Activated CD4-positive, alpha-beta T cell treated with anti-CD3 and anti-CD28 coated beads, Interleukin-2, Interleukin-4, amounts not matched to agents 100 ng/mL and 50 ng/mL, durations not matched to agents 16 hours and 8 hours (primary cell): Measurements from ENCODE around the gene ZBTB1.
"Not testable (repeated sequence)": the region's sequence is repeated elsewhere in the genome, so short reads cannot be mapped to it uniquely, and the experiment has no call there.

ENCODE experiments used
- DNase-seq: peaks from one replicate; pipeline ENCODE4 v3.0.0-alpha.2; 2020; ENCODE audit warnings: low spot score

Gene ZBTB1

DNA sequence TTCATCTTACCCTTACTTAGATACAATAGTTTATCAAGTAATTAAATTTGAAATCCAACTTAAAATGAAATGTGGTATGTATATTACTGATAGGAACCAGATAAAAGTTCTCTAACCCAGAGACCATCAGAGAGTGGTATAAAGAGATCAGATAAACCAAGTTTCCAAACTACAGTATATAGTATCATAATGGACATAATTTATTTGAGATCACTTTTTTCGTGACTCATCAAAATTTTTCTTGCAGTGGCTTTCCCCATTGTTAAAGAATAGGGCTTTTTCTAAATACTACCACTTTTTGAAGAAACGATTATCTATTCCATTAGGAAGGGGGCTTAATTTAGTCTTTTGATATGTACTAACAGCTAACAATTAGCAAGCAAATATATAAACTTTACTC lies 20.8 kb downstream of the ZBTB1 start:
- DNase-seq = no peak

GRCh38 chr14:64531567-64531966 lies 27.0 kb downstream of the ZBTB1 start:
- DNase-seq = no peak

DNA sequence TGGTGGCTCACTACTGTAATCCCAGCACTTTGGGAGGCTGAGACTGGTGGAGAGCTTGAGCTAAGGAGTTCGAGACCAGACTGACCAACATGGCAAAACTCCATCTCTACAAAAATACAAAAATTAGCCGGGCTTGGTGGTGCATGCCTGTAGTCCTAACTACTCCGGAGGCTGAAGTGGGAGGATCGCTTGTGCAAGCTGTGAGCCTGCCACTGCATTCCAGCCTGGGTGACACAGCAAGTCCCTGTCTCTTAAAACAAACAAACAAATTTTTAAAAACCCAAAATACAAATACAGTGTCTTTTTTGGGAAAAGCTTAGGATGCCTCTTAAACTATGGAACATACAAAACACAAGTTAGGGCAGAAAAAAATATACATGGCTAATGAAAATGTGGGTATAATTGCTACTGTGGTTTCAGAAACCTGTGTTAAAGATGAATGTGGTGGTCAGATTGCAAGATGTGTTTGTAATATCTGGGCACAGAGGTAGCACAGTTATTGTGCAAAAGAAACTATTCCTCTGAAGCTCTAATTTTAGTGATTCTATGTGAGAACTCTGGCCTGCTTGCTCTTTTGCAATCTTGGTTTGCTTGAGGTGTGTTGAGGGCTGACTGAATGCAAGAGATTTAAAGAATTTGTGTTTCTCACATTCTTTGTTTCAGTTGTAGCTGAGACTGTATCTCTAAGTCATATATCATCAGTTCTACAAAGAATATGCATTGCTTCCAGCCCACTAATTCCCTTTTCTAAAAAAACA lies 32.1 kb downstream of the ZBTB1 start:
- DNase-seq = no peak

DNA sequence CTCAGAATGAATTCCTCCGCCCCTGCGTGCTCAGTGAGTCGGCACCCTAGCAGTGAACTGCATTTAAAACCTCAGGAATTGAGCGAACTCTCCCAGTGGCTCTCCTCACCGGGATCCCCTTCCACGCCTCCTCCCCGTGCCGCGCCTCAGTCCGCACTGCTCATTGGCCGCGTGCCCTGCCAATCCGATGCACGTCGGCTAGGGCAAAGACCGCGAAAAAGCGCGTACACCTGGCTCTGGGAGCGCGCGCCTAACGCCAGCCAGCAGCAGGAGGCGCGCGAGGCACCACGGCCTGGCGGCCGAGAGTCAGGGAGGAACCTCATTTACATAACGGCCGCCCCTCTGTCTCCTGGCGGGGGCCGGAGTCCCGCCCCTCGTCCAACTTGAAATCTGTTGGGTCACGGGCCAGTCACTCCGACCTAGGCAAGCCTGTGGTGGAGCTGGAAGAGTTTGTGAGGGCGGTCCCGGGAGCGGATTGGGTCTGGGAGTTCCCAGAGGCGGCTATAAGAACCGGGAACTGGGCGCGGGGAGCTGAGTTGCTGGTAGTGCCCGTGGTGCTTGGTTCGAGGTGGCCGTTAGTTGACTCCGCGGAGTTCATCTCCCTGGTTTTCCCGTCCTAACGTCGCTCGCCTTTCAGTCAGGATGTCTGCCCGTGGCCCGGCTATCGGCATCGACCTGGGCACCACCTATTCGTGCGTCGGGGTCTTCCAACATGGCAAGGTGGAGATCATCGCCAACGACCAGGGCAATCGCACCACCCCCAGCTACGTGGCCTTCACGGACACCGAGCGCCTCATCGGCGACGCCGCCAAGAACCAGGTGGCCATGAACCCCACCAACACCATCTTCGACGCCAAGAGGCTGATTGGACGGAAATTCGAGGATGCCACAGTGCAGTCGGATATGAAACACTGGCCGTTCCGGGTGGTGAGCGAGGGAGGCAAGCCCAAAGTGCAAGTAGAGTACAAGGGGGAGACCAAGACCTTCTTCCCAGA lies 35.9 kb downstream of the ZBTB1 start, which contains the start of gene HSPA2:
HSPA2 (plus strand) TSS at position 534 of the 995 bp plus-strand sequence; CDS start at position 643, 109 bp downstream.
- peak; percentile 97 for DNase-seq

- no peak for DNase-seq
Observed at GRCh38 chr14:64541261-64541971, 36.8 kb downstream of the ZBTB1 start.

DNA sequence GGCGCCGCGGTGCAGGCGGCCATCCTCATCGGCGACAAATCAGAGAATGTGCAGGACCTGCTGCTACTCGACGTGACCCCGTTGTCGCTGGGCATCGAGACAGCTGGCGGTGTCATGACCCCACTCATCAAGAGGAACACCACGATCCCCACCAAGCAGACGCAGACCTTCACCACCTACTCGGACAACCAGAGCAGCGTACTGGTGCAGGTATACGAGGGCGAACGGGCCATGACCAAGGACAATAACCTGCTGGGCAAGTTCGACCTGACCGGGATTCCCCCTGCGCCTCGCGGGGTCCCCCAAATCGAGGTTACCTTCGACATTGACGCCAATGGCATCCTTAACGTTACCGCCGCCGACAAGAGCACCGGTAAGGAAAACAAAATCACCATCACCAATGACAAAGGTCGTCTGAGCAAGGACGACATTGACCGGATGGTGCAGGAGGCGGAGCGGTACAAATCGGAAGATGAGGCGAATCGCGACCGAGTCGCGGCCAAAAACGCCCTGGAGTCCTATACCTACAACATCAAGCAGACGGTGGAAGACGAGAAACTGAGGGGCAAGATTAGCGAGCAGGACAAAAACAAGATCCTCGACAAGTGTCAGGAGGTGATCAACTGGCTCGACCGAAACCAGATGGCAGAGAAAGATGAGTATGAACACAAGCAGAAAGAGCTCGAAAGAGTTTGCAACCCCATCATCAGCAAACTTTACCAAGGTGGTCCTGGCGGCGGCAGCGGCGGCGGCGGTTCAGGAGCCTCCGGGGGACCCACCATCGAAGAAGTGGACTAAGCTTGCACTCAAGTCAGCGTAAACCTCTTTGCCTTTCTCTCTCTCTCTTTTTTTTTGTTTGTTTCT lies 37.6 kb downstream of the ZBTB1 start:
- no peak for DNase-seq

DNA sequence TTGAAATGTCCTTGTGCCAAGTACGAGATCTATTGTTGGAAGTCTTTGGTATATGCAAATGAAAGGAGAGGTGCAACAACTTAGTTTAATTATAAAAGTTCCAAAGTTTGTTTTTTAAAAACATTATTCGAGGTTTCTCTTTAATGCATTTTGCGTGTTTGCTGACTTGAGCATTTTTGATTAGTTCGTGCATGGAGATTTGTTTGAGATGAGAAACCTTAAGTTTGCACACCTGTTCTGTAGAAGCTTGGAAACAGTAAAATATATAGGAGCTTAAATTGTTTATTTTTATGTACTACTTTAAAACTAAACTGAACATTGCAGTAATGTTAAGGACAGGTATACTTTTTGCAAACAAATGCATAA lies 38.2 kb downstream of the ZBTB1 start:
- DNase-seq = no peak

DNA sequence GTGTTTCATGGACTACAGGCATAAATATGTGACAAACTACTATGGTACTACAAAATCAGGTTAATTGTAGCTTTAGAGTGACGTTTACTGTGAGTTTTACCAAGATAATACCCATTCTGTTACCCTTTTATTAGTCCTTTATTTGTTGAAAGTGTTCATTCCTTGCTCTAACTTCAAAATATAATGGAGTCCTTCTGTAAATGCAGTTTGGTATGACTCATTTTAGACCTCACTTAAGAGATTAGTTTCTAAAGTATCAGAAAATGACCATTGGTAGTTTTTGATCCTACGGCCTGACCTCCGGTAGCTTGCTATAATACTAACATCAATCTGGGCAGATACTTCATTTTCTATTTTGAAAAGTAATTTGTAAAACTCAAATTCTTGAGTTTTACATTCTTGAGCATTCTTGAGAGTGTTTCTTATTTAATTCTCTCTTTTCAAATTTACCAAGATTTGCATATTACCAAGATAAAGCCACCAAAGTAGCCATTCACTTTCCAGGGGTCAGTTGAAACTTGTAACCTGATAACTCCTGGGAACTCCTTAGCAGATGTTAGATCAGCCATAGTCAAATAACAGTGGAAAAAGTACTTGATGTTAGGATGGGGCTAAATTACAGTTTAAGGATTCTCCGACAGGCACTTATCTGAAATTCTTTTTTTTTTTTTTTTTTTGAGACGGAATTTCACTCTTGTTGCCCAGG lies 40.2 kb downstream of the ZBTB1 start:
- DNase-seq = no peak

DNA sequence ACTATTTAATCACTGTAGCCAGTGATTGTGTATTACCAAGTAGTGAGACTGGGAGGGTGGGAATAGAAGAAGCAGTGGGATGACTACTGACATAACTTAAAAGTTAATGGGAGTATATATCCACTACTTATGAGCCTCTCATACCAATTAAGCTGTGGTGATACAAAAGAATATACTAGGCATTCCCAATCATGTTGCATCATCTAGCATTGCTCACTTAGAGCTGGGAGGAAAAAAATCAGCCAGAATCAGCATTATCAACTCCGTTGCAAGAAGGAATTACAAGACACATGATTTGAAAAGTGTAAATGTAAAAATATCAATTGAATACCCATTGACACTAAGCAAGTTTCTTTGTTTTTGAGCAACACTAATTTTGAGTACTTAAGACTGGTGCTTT lies 44.4 kb downstream of the ZBTB1 start:
- no peak for DNase-seq

DNA sequence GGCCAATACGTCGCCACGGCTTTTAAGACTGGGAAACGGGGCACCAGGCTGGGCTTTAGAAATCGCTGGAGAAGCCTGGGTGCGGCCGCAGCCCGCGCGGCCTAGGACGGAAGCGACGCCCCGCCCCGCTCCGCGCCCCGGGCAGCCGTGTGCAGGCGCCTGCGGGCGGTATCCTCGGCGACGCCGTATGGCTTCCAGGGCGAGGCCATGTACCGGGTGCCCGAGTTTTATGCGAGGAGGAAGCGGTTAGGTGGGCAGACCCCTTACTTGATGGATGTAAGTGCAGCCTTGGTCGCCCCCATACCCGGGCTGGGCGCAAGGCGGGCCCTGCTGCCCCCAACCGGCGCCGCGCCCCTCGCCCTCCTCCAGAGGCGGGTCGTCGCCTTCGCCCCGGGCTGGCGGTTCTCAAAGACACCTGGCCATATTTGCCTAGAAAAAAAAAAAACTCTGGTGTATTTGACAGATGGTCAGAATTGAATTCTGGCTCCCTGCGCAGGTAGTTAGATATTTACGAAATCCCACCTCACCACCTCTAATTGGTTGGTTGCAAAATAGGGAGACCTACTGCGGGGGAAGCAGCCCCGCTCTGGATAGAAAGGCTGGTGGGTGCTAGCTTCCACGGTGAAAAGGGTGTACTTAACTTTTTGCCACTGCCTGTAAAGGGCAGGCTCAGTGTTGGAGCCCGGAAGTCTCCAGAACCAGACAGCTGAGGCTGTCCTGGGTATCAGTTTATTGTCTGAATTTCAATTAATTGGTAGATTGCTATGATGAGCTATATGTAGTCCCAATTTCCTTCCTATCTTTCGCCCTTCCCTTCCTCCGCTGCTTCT lies 45.4 kb downstream of the ZBTB1 start, which contains the start of gene PPP1R36:
PPP1R36 (plus strand) TSS at position 171 of the 830 bp plus-strand sequence; CDS start at position 208, 37 bp downstream.
- DNase-seq = peak; percentile 14

DNA sequence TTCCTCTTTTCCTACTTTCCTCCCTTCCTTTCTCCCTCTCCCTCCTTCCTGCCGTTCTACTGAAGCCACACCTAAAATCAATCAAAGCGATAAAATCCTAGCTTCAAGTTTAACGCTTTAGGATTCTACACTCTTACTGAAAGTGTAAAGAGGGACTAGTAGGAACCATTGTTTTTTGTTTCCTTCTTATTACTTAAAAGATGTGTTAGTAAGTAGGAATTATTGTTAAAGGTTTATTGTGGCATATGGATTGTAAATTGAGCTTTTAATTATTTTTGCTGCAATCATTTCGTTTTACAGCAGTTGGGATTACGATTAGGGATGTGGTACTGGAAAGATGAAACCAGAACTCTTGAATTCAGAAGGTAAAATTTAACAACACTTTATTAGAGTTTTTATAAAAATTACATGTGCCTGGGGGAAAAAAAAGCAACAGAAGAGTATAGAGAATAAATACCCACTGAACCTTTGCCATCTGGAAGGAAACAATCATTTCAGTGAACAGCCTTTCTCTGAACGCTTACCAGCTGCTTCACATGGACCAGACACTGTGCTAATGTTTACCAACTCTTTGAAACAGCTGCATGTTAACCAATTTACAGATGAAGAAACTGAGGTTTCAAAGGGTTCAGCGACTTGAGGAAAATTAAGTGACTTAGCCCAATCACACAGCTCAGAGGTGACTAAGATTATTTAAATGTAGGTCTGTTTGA lies 46.2 kb downstream of the ZBTB1 start:
- DNase-seq = no peak

DNA sequence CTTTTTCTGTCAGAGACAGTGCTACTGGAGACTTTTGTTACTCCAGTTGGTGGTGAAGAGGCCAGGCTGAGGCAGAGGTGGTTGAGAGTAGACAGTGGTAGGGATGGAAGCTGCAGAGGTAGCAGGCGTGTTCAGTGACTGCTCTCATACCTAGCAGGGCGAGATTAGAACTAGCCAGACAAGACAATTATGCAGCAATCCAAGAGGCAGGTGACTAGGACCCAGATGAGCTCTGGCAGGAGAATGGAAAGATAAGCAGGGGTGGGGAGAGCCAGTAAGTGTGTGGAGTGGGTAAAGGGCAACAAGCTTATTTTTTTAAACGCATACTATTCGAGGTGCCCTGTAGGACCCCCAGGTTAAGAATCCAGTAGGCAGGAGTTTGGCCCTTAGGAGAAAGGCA lies 50.0 kb downstream of the ZBTB1 start:
- DNase-seq = no peak

GRCh38 chr14:64556526-64556925 lies 52.0 kb downstream of the ZBTB1 start:
- DNase-seq = no peak

GRCh38 chr14:64558216-64558615 lies 53.6 kb downstream of the ZBTB1 start:
- DNase-seq = not testable (repeated sequence)

DNA sequence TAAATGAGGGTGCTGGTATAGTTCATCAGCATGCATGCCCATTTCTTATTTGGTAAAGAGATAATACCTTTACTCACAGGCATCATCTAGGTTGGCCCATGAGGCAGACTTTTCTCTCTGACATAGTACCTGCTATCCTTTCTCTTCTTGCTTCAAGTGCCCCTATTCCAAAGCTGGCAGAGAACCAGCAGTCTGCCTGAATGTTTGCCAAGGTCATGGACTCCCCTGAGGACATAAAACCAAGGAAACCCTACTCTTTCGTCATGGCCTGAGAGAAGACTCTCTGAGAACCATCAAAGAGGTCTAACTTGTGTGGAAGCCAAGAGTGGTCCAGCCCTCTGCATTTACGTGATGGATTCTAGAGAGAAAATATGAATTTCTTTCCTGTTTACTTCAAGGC lies 57.1 kb downstream of the ZBTB1 start:
- no peak for DNase-seq

DNA sequence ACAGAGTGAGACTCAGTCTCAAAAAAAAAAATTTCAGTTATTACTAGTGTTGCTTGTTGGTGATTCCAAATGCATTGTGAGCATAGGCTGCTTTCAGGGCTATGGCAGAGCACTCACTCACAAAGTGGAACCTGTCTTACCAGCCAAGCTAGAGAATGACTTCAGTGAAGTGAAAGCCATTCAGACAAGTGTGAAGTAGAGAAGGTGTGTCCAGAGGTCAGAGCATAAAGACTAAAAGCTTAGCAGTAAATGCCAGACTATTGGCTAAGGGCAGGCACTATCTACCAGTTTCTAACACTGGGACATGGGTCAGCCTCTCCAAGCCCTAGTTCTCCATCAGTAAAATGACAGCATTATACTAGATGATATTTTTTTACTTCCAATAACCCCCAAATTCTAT lies 57.9 kb downstream of the ZBTB1 start:
- no peak for DNase-seq

- no peak for DNase-seq
Observed at GRCh38 chr14:64563696-64564095, 59.1 kb downstream of the ZBTB1 start.

DNA sequence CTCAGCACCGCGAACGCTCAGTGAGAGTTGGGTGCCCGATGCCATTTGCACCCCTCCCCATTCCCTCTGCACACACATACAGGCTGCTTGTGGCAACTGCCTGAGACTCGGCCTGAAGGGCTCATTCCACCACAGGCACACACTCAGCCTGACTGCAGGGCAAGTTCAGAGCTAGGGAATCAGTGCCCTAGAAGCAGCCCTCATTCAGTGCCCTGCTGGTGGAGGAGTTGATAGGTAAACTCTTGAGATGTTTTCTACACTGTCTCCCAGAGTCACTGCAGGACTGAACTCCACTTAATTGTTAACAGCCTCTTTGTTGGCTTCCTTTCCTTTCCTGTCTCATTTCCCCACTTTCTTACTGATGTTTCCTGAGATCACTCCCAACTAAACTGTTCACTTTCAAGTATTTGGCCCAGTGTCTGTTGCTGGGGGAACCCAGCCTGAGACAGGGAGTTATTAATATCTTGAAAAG lies 62.1 kb downstream of the ZBTB1 start:
- no peak for DNase-seq

- DNase-seq = no peak
Observed at GRCh38 chr14:64569138-64569631, 64.6 kb downstream of the ZBTB1 start.
